ENCODE results near the gene TOGARAM2. TPM values are rescaled to one million over a fixed set of nuclear protein-coding genes. Genes with fewer than 3 reads are reported as not detected.

TOGARAM2 gene
- total RNA-seq, 4 donors from 2014 or later: 6.0 to 35.0 (median 19.5) TPM

GRCh38 chr2:28952836-28953211 lies 28.3 kb upstream of the TOGARAM2 start:
- DNase-seq (ENCODE audit: low spot score in 2 of 2): peak in 1 of 2 donors; percentile 38
- peaks cover 0 to 21% (median 0%) of the 10 kb centered on the region in 3 donors for H3K36me3 ChIP-seq
- peaks cover 0 to 5% (median 0%) of the 10 kb centered on the region in 4 donors for H3K9me3 ChIP-seq
- no peak for TF ChIP-seq CTCF (IDR thresholded peaks at IDR 0.05)
- TF ChIP-seq EP300 (IDR thresholded peaks at IDR 0.05): no peak
- no peak for TF ChIP-seq POLR2A (IDR thresholded peaks at IDR 0.05)
- peak overlapping the region; percentile 36 to 81 (median 70) for H3K27ac ChIP-seq
- H3K27me3 ChIP-seq: no peaks in the 10 kb centered on the region
- no peak overlapping the region for H3K4me3 ChIP-seq
- 43 to 48% methylated on average over 6 of the region's 6 CpGs for WGBS, 2 donors
- peaks cover 0 to 30% (median 20%) of the 10 kb centered on the region in 4 donors for H3K4me1 ChIP-seq

DNA sequence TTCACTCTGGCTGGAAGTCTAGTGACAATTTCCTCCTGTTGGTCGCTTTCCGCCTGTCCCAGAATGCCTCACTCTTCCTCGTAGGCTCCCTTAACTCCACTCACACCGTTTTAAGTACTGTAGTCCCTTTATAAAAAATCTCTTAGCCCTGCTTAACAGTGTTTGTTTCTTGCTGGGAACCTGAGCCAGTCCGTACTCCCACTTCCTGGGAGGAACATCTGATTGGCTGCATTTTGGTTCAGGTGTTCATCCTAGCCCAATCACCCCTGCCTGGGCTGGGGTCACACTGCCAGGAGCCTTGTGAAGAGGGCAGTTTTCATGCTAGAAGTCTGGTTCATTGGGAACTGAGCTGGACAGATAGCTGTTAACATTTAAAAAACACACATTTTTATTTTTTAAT lies 25.6 kb upstream of the TOGARAM2 start:
- 59 to 62% methylated on average over 5 of the region's 5 CpGs for WGBS, 2 donors
- Histone ChIP-seq H3K9me3 (no peaks in the 10 kb centered on the region), H3K4me3 (no peak overlapping the region), H3K27ac (no peak overlapping the region), H3K36me3 (no peaks in the 10 kb centered on the region), H3K4me1 (peaks cover 0 to 37% (median 22%) of the 10 kb centered on the region in 4 donors), H3K27me3 (no peaks in the 10 kb centered on the region)
- DNase-seq (ENCODE audit: low spot score in 2 of 2): no peak
- TF ChIP-seq POLR2A (IDR thresholded peaks at IDR 0.05) (no peak), EP300 (IDR thresholded peaks at IDR 0.05) (no peak), CTCF (IDR thresholded peaks at IDR 0.05) (no peak)

DNA sequence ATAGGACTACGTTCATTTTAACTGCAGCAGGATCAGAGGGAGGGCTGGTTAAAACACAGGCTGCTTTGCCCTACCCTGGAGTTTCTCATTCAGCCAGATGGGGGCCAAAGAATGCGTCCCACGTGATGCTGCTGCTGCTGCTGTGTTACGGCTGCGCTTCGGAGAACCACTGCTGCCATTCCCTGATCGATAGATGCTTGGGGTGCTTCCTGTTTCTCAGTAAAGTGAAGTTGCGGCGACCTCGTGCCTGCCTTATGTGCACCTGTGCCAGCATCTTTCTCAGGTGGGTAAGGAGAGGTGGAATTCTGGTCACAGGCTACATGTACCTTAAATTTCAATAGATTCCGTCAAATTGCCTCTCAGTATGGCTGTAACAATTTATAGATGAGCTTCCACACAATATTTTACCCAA lies 24.7 kb upstream of the TOGARAM2 start:
- WGBS, 2 donors: 11 to 20% methylated on average over 11 of the region's 11 CpGs
- H3K36me3 ChIP-seq: no peaks in the 10 kb centered on the region
- TF ChIP-seq EP300 (IDR thresholded peaks at IDR 0.05) (no peak), CTCF (IDR thresholded peaks at IDR 0.05) (peak in 2 of 5 experiments; percentile 13 to 15), POLR2A (IDR thresholded peaks at IDR 0.05) (no peak)
- H3K4me3 ChIP-seq: peak overlapping the region in 1 of 4 donors; percentile 24
- no peaks in the 10 kb centered on the region for H3K9me3 ChIP-seq
- H3K4me1 ChIP-seq: peaks cover 0 to 30% (median 18%) of the 10 kb centered on the region in 4 donors
- peak overlapping the region in 1 of 4 donors; percentile 9 for H3K27ac ChIP-seq
- no peaks in the 10 kb centered on the region for H3K27me3 ChIP-seq
- no peak for DNase-seq (ENCODE audit: low spot score in 2 of 2)

DNA sequence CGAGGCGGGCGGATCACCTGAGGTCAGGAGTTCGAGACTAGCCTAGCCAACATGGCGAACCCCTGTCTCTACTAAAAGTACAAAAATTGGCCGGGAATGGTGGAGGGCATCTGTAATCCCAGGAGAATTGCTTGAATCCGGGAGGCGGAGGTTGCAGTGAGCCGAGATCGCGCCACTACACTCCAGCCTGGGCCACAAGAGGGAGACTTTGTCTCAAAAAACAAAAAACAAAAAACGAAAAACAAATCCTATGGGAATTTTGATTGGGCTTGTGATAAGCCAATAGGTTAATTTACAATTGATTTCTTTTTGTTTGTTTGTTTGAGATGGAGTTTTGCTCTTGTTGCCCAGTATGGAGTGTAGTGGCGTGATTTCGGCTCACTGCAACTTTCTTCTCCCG lies 24.2 kb upstream of the TOGARAM2 start:
- H3K27me3 ChIP-seq: no peaks in the 10 kb centered on the region
- WGBS, 2 donors: 43 to 75% methylated on average over 15 of the region's 15 CpGs
- peak overlapping the region in 1 of 4 donors; percentile 9 for H3K27ac ChIP-seq
- TF ChIP-seq EP300 (IDR thresholded peaks at IDR 0.05) (no peak), CTCF (IDR thresholded peaks at IDR 0.05) (peak in 3 of 5 experiments; percentile 18 to 50 (median 29))
- H3K9me3 ChIP-seq: no peaks in the 10 kb centered on the region
- no peak for DNase-seq (ENCODE audit: low spot score in 2 of 2)
- H3K36me3 ChIP-seq: no peaks in the 10 kb centered on the region
- H3K4me1 ChIP-seq: peaks cover 0 to 25% (median 14%) of the 10 kb centered on the region in 4 donors
- H3K4me3 ChIP-seq: peak overlapping the region in 1 of 4 donors; percentile 24

- peak overlapping the region in 1 of 4 donors; percentile 63 for H3K27ac ChIP-seq
- 14 to 22% methylated on average over 8 to 9 of the region's 9 CpGs for WGBS, 2 donors
Observed at GRCh38 chr2:28958689-28959088, 22.4 kb upstream of the TOGARAM2 start.

More at GRCh38 chr2:28958689-28959088, 22.4 kb upstream of the TOGARAM2 start:
- H3K27me3 ChIP-seq: no peaks in the 10 kb centered on the region
- peak in 1 of 2 donors; percentile 68 for DNase-seq (ENCODE audit: low spot score in 2 of 2)
- TF ChIP-seq CTCF (IDR thresholded peaks at IDR 0.05) (peak; percentile 51 to 89 (median 75)), POLR2A (IDR thresholded peaks at IDR 0.05) (no peak), EP300 (IDR thresholded peaks at IDR 0.05) (peak; percentile 15 to 42)
- H3K9me3 ChIP-seq: no peaks in the 10 kb centered on the region
- peaks cover 0 to 10% (median 6%) of the 10 kb centered on the region in 4 donors for H3K4me1 ChIP-seq
- no peak overlapping the region for H3K4me3 ChIP-seq
- no peaks in the 10 kb centered on the region for H3K36me3 ChIP-seq
